Measurements from ENCODE around the gene IL17REL. TPM values are rescaled to one million over a fixed set of nuclear protein-coding genes. Genes with fewer than 3 reads are reported as not detected.

The IL17REL gene
- total and polyA plus RNA-seq, 10 of the 15 experiments (the other 5 are each of a cell fraction or from before 2014, with no cell fraction given), result 0.03 TPM; not detected in 9

DNA sequence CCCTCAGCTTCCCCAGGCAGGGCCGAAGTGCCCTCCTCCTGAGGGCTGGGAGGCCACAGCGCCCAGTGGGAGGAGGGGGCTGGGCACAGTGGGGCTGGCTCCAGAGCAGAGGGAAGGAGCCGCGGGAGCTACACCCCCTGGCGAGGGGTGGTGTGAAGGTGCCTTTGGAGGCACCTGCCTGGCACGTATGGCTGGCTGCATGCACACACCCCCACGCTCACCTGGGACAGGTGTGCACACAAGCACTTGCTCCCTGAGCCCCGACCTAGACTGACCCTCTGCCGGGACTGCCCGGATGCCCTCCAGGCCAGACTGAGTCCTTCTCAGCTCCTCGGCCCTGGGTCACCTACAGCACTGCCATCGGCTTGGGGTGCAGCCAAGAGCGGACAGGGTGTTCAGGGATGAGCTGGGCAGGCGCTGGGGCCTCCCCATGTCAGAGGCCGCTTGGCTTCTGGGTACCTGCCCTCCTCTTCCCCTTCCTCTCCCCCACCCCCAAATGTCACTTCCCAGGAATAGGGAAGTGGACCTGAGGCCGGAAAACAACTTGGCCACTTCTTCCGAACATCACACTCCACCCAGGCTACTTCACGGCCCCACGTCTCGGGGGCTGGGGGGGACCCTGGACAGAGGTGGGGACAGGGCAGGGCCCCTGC is 59.4 kb downstream of the IL17REL start (continued):
- TF ChIP-seq, protein P1, sequence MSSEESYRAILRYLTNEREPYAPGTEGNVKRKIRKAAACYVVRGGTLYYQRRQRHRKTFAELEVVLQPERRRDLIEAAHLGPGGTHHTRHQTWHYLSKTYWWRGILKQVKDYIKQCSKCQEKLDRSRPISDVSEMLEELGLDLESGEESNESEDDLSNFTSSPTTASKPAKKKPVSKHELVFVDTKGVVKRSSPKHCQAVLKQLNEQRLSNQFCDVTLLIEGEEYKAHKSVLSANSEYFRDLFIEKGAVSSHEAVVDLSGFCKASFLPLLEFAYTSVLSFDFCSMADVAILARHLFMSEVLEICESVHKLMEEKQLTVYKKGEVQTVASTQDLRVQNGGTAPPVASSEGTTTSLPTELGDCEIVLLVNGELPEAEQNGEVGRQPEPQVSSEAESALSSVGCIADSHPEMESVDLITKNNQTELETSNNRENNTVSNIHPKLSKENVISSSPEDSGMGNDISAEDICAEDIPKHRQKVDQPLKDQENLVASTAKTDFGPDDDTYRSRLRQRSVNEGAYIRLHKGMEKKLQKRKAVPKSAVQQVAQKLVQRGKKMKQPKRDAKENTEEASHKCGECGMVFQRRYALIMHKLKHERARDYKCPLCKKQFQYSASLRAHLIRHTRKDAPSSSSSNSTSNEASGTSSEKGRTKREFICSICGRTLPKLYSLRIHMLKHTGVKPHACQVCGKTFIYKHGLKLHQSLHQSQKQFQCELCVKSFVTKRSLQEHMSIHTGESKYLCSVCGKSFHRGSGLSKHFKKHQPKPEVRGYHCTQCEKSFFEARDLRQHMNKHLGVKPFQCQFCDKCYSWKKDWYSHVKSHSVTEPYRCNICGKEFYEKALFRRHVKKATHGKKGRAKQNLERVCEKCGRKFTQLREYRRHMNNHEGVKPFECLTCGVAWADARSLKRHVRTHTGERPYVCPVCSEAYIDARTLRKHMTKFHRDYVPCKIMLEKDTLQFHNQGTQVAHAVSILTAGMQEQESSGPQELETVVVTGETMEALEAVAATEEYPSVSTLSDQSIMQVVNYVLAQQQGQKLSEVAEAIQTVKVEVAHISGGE (CRISPR knock-in tag; IDR thresholded peaks at IDR 0.05), result no peak
- TF ChIP-seq FOXM1 (IDR thresholded peaks at IDR 0.05; ENCODE audit: low read depth, low read length) (no peak), ZSCAN29 (IDR thresholded peaks at IDR 0.05) (no peak), POLR2A (IDR thresholded peaks at IDR 0.05; ENCODE audit: low read depth, low read length) (no peak), BRCA1 (IDR thresholded peaks at IDR 0.05; ENCODE audit: low read depth, low read length) (no peak), PML (IDR thresholded peaks at IDR 0.05; ENCODE audit: low read length) (no peak), RELA (IDR thresholded peaks at IDR 0.05; ENCODE audit: borderline replicate concordance, partially characterized antibody) (no peak), ZNF622 (IDR thresholded peaks at IDR 0.05) (no peak), HDAC2 (IDR thresholded peaks at IDR 0.05) (no peak), MYB (IDR thresholded peaks at IDR 0.05; ENCODE audit: borderline replicate concordance, low read depth, low read length) (no peak)
